Activated T-helper 17 cell treated with anti-CD3 and anti-CD28 coated beads, Interleukin-2, amount 50 U/mL, for 72 hours (primary cell): Measurements from ENCODE around the gene NEK9. TPM values are rescaled to one million over a fixed set of nuclear protein-coding genes. Genes with fewer than 3 reads are reported as not detected.
"Not testable (repeated sequence)": the region's sequence is repeated elsewhere in the genome, so short reads cannot be mapped to it uniquely, and the experiment has no call there.

Source experiments
- ATAC-seq: fragments of 150-1000 bp; cut with Tn5 transposase; replicated peaks from 2 replicates; pipeline ENCODE4 v1.10.0; 2021; ENCODE audit warnings: mild to moderate bottlenecking, moderate library complexity
- H3K27ac Mint-ChIP-seq: one replicate; pipeline ENCODE4 v1.8.0; 2022; ENCODE audit warnings: mixed read lengths
- H3K27me3 Mint-ChIP-seq: one replicate; pipeline ENCODE4 v1.8.0; 2022; ENCODE audit warnings: mixed read lengths
- H3K36me3 Mint-ChIP-seq: one replicate; pipeline ENCODE4 v1.8.0; 2022; ENCODE audit warnings: low read depth, mild to moderate bottlenecking, mixed read lengths
- H3K4me1 Mint-ChIP-seq: one replicate; pipeline ENCODE4 v1.8.0; 2022; ENCODE audit warnings: mixed read lengths
- H3K4me3 Mint-ChIP-seq: one replicate; pipeline ENCODE4 v1.8.0; 2022; ENCODE audit warnings: mild to moderate bottlenecking, mixed read lengths
- H3K9me3 Mint-ChIP-seq: one replicate; pipeline ENCODE4 v1.8.0; 2022; ENCODE audit warnings: mixed read lengths
- total RNA-seq, 2 donors: library from RNA; stranded (reverse); gene quantifications; one replicate each; pipeline ENCODE4 v1.2.3, GENCODE V29; 2022

Gene NEK9
- total RNA-seq, 2 donors from 2014 or later: 49.4 to 52.4 TPM

GRCh38 chr14:75156111-75156510 lies 29.3 kb upstream of the NEK9 start:
- H3K36me3 Mint-ChIP-seq: peaks cover 38% of the 10 kb centered on the region
- no peaks in the 10 kb centered on the region for H3K9me3 Mint-ChIP-seq
- peak overlapping the region; percentile 9 for H3K27ac Mint-ChIP-seq
- no peak for ATAC-seq
- H3K4me1 Mint-ChIP-seq: peaks cover 45% of the 10 kb centered on the region
- H3K4me3 Mint-ChIP-seq: peak overlapping the region; percentile 0
- H3K27me3 Mint-ChIP-seq: no peaks in the 10 kb centered on the region

GRCh38 chr14:75155169-75155568 lies 28.3 kb upstream of the NEK9 start:
- ATAC-seq: peak; percentile 61
- peaks cover 38% of the 10 kb centered on the region for H3K36me3 Mint-ChIP-seq
- H3K27ac Mint-ChIP-seq: peak overlapping the region; percentile 9
- H3K4me3 Mint-ChIP-seq: peak overlapping the region; percentile 0
- H3K9me3 Mint-ChIP-seq: no peaks in the 10 kb centered on the region
- H3K27me3 Mint-ChIP-seq: no peaks in the 10 kb centered on the region
- H3K4me1 Mint-ChIP-seq: peaks cover 40% of the 10 kb centered on the region

- no peak for ATAC-seq
- H3K27me3 Mint-ChIP-seq: no peaks in the 10 kb centered on the region
- peaks cover 28% of the 10 kb centered on the region for H3K4me1 Mint-ChIP-seq
- no peak overlapping the region for H3K27ac Mint-ChIP-seq
- H3K4me3 Mint-ChIP-seq: no peak overlapping the region
- H3K36me3 Mint-ChIP-seq: peaks cover 52% of the 10 kb centered on the region
- H3K9me3 Mint-ChIP-seq: no peaks in the 10 kb centered on the region
Observed at GRCh38 chr14:75153295-75153694, 26.4 kb upstream of the NEK9 start.

GRCh38 chr14:75151851-75152250 lies 25.0 kb upstream of the NEK9 start:
- Mint-ChIP-seq H3K36me3 (peaks cover 59% of the 10 kb centered on the region), H3K4me3 (no peak overlapping the region), H3K27me3 (no peaks in the 10 kb centered on the region), H3K27ac (peak overlapping the region; percentile 16), H3K4me1 (peaks cover 26% of the 10 kb centered on the region), H3K9me3 (no peaks in the 10 kb centered on the region)
- ATAC-seq: no peak

GRCh38 chr14:75150637-75151036 lies 23.8 kb upstream of the NEK9 start:
- not testable (repeated sequence) for H3K27ac Mint-ChIP-seq, H3K4me3 Mint-ChIP-seq, H3K27me3 Mint-ChIP-seq, H3K9me3 Mint-ChIP-seq, ATAC-seq
- Mint-ChIP-seq H3K4me1 (peaks cover 30% of the 10 kb centered on the region), H3K36me3 (peaks cover 69% of the 10 kb centered on the region)

- Mint-ChIP-seq H3K9me3 (no peaks in the 10 kb centered on the region), H3K27me3 (no peaks in the 10 kb centered on the region), H3K4me3 (no peak overlapping the region), H3K36me3 (peaks cover 71% of the 10 kb centered on the region), H3K4me1 (peaks cover 27% of the 10 kb centered on the region), H3K27ac (no peak overlapping the region)
- ATAC-seq: no peak
Observed at GRCh38 chr14:75150150-75150549, 23.3 kb upstream of the NEK9 start.

- Mint-ChIP-seq H3K27me3 (no peaks in the 10 kb centered on the region), H3K27ac (no peak overlapping the region), H3K4me1 (peaks cover 33% of the 10 kb centered on the region), H3K4me3 (no peak overlapping the region), H3K36me3 (peaks cover 87% of the 10 kb centered on the region), H3K9me3 (no peaks in the 10 kb centered on the region)
- peak; percentile 61 for ATAC-seq
Observed at GRCh38 chr14:75147423-75148071, 20.7 kb upstream of the NEK9 start.

- peak overlapping the region; percentile 71 for H3K27ac Mint-ChIP-seq
- ATAC-seq: peak; percentile 55
- no peaks in the 10 kb centered on the region for H3K27me3 Mint-ChIP-seq
- H3K36me3 Mint-ChIP-seq: peaks cover 70% of the 10 kb centered on the region
- H3K4me1 Mint-ChIP-seq: peaks cover 35% of the 10 kb centered on the region
- H3K4me3 Mint-ChIP-seq: peak overlapping the region; percentile 46
- no peaks in the 10 kb centered on the region for H3K9me3 Mint-ChIP-seq
Observed at GRCh38 chr14:75144944-75145343, 18.1 kb upstream of the NEK9 start.

GRCh38 chr14:75143761-75144527 lies 17.1 kb upstream of the NEK9 start:
- Mint-ChIP-seq H3K4me1 (peaks cover 40% of the 10 kb centered on the region), H3K9me3 (no peaks in the 10 kb centered on the region), H3K27me3 (no peaks in the 10 kb centered on the region), H3K27ac (peak overlapping the region; percentile 71), H3K36me3 (peaks cover 60% of the 10 kb centered on the region), H3K4me3 (no peak overlapping the region)
- no peak for ATAC-seq

GRCh38 chr14:75142494-75142893 lies 15.6 kb upstream of the NEK9 start:
- no peak for ATAC-seq
- Mint-ChIP-seq H3K4me1 (peaks cover 42% of the 10 kb centered on the region), H3K4me3 (no peak overlapping the region), H3K36me3 (peaks cover 55% of the 10 kb centered on the region), H3K9me3 (no peaks in the 10 kb centered on the region), H3K27me3 (no peaks in the 10 kb centered on the region), H3K27ac (no peak overlapping the region)

GRCh38 chr14:75141967-75142366 lies 15.1 kb upstream of the NEK9 start:
- Mint-ChIP-seq H3K4me1 (peaks cover 42% of the 10 kb centered on the region), H3K9me3 (no peaks in the 10 kb centered on the region), H3K36me3 (peaks cover 50% of the 10 kb centered on the region), H3K27me3 (no peaks in the 10 kb centered on the region), H3K4me3 (no peak overlapping the region), H3K27ac (no peak overlapping the region)
- ATAC-seq: no peak

- H3K9me3 Mint-ChIP-seq: no peaks in the 10 kb centered on the region
- no peaks in the 10 kb centered on the region for H3K27me3 Mint-ChIP-seq
- H3K36me3 Mint-ChIP-seq: peaks cover 50% of the 10 kb centered on the region
- peaks cover 33% of the 10 kb centered on the region for H3K4me1 Mint-ChIP-seq
- peak overlapping the region; percentile 70 for H3K27ac Mint-ChIP-seq
- peak overlapping the region; percentile 9 for H3K4me3 Mint-ChIP-seq
- peak; percentile 18 for ATAC-seq
Observed at GRCh38 chr14:75141062-75141461, 14.2 kb upstream of the NEK9 start.

- H3K36me3 Mint-ChIP-seq: peaks cover 52% of the 10 kb centered on the region
- H3K4me3 Mint-ChIP-seq: peak overlapping the region; percentile 9
- H3K9me3 Mint-ChIP-seq: no peaks in the 10 kb centered on the region
- H3K4me1 Mint-ChIP-seq: peaks cover 33% of the 10 kb centered on the region
- ATAC-seq: no peak
- H3K27ac Mint-ChIP-seq: peak overlapping the region; percentile 70
- H3K27me3 Mint-ChIP-seq: no peaks in the 10 kb centered on the region
Observed at GRCh38 chr14:75140620-75141019, 13.8 kb upstream of the NEK9 start.

- peak overlapping the region; percentile 48 for H3K27ac Mint-ChIP-seq
- no peak for ATAC-seq
- peaks cover 52% of the 10 kb centered on the region for H3K36me3 Mint-ChIP-seq
- peaks cover 30% of the 10 kb centered on the region for H3K4me1 Mint-ChIP-seq
- H3K27me3 Mint-ChIP-seq: no peaks in the 10 kb centered on the region
- peak overlapping the region; percentile 23 for H3K4me3 Mint-ChIP-seq
- no peaks in the 10 kb centered on the region for H3K9me3 Mint-ChIP-seq
Observed at GRCh38 chr14:75139185-75139584, 12.3 kb upstream of the NEK9 start.

- ATAC-seq: peak; percentile 44
- peak overlapping the region; percentile 48 for H3K27ac Mint-ChIP-seq
- peaks cover 55% of the 10 kb centered on the region for H3K36me3 Mint-ChIP-seq
- peak overlapping the region; percentile 23 for H3K4me3 Mint-ChIP-seq
- peaks cover 30% of the 10 kb centered on the region for H3K4me1 Mint-ChIP-seq
- no peaks in the 10 kb centered on the region for H3K9me3 Mint-ChIP-seq
- no peaks in the 10 kb centered on the region for H3K27me3 Mint-ChIP-seq
Observed at GRCh38 chr14:75138492-75138891, 11.6 kb upstream of the NEK9 start.
